H1 (cell line): ENCODE results near the gene RELCH. TPM values are rescaled to one million over a fixed set of nuclear protein-coding genes. Genes with fewer than 3 reads are reported as not detected.
A peak's percentile ranks its signal among the peaks of the same experiment; 100 is the strongest.

Source experiments
- CTCF ChIA-PET: fragments of 300-600 bp; sonication (Branson Sonifier 250); formaldehyde crosslinking; loops from one replicate; lab custom pipeline; 2021; ENCODE audit not compliant: partially characterized antibody; lab: Charles Lee
- POLR2A ChIA-PET: fragments of 300-600 bp; sonication (Branson Sonifier 250); formaldehyde crosslinking; loops from one replicate; lab custom pipeline; 2021; ENCODE audit warnings: inconsistent platforms; ENCODE audit not compliant: partially characterized antibody; lab: Charles Lee
- DNase-seq, 2 experiments: peaks; one replicate each; pipeline versions ENCODE4 v3.0.0 to v3.0.0-alpha.2; 2010 to 2022; ENCODE audit warnings: low spot score in 2 of 2, low read depth in 1 of 2, mixed read lengths in 1 of 2
- FAIRE-seq: peaks from 2 replicates; lab custom pipeline; 2011; peaks lifted over from hg19 to GRCh38; lab: Jason Lieb, UNC
- H2AFZ ChIP-seq: 2 replicates; pipeline ENCODE4 v1.8.1; 2012; ENCODE audit warnings: low read length, inconsistent platforms
- H2AK5ac ChIP-seq: 2 replicates; pipeline ENCODE4 v1.6.1; 2013; ENCODE audit warnings: low read depth, low read length
- H2BK120ac ChIP-seq: replicated peaks from 2 replicates; pipeline ENCODE3; 2013; ENCODE audit warnings: low read depth, low read length, inconsistent platforms
- H2BK12ac ChIP-seq: 2 replicates; pipeline ENCODE4 v1.6.1; 2013; ENCODE audit warnings: low read depth, low read length
- H2BK15ac ChIP-seq: 2 replicates; pipeline ENCODE4 v1.6.1; 2013; ENCODE audit warnings: low read length
- H2BK20ac ChIP-seq: 2 replicates; pipeline ENCODE4 v1.6.1; 2013; ENCODE audit warnings: low read length
- H2BK5ac ChIP-seq: 2 replicates; pipeline ENCODE4 v1.6.1; 2013; ENCODE audit warnings: low read depth, low read length
- H3K14ac ChIP-seq: 2 replicates; pipeline ENCODE4 v1.6.1; 2013; ENCODE audit warnings: inconsistent platforms; ENCODE audit not compliant: insufficient read length
- H3K18ac ChIP-seq: 2 replicates; pipeline ENCODE4 v1.6.1; 2013; ENCODE audit warnings: low read length; ENCODE audit errors: extremely low read depth
- H3K23ac ChIP-seq: 2 replicates; pipeline ENCODE4 v1.6.1; 2013; ENCODE audit warnings: inconsistent platforms; ENCODE audit not compliant: insufficient read length
- H3K23me2 ChIP-seq: 2 replicates; pipeline ENCODE4 v1.6.1; 2013; ENCODE audit warnings: low read depth, low read length
- H3K27ac ChIP-seq: 2 replicates; pipeline ENCODE4 v1.6.1; 2011; ENCODE audit warnings: low read depth, low read length, inconsistent platforms
- H3K27me3 ChIP-seq, 4 experiments: replicated peaks in 1 of 4; 1 replicate in 1 of 4; 2 replicates in 3 of 4; pipeline versions ENCODE4 v1.6.1 to v1.8.1; 2011 to 2013; ENCODE audit warnings: low read length in 3 of 4, mild to moderate bottlenecking in 3 of 4, inconsistent platforms in 2 of 4, mixed read lengths in 2 of 4, moderate library complexity in 1 of 4; ENCODE audit not compliant: control insufficient read depth in 3 of 4, insufficient read depth in 3 of 4; ENCODE audit errors: extremely low read depth in 1 of 4
- H3K36me3 ChIP-seq, 4 experiments: 2 replicates each; pipeline versions ENCODE4 v1.6.1 to v1.8.1; 2011 to 2013; ENCODE audit warnings: mild to moderate bottlenecking in 4 of 4, low read length in 3 of 4, moderate library complexity in 2 of 4, control low read depth in 1 of 4, inconsistent platforms in 1 of 4; ENCODE audit not compliant: insufficient read depth in 4 of 4, control insufficient read depth in 2 of 4
- H3K4ac ChIP-seq: replicated peaks from 2 replicates; pipeline ENCODE3; 2013; ENCODE audit warnings: low read length, low read depth, mixed read lengths, inconsistent platforms; ENCODE audit not compliant: insufficient read length
- H3K4me1 ChIP-seq, 4 experiments: replicated peaks in 1 of 4; 1 replicate in 1 of 4; 2 replicates in 3 of 4; pipeline versions ENCODE4 v1.6.1 to v1.8.1; 2011 to 2013; ENCODE audit warnings: low read length in 3 of 4, inconsistent platforms in 2 of 4, mixed read lengths in 1 of 4; ENCODE audit not compliant: insufficient read depth in 4 of 4, control insufficient read depth in 3 of 4
- H3K4me2 ChIP-seq, 2 experiments: 2 replicates each; pipeline versions ENCODE4 v1.6.1 to v1.8.1; 2011 to 2013; ENCODE audit warnings: low read depth in 2 of 2, low read length in 2 of 2, control low read depth in 1 of 2, inconsistent platforms in 1 of 2, mild to moderate bottlenecking in 1 of 2; ENCODE audit not compliant: insufficient read depth in 1 of 2
- H3K4me3 ChIP-seq, 4 experiments: fragments of 200-600, 300-600 bp in 1 of 4; sonication (generic), shearing (Covaris generic), sonication (Bioruptor Twin) in 1 of 4; 2 replicates each; pipeline versions ENCODE4 v1.5.1 to v1.8.1; 2011 to 2016; ENCODE audit warnings: low read length in 4 of 4, low read depth in 3 of 4, control low read depth in 2 of 4, inconsistent platforms in 2 of 4, mild to moderate bottlenecking in 2 of 4, mixed read lengths in 1 of 4, moderate library complexity in 1 of 4; ENCODE audit not compliant: insufficient read depth in 2 of 4; ENCODE audit errors: extremely low read depth in 1 of 4
- H3K56ac ChIP-seq: replicated peaks from 2 replicates; pipeline ENCODE3; 2013; ENCODE audit warnings: low read depth, mild to moderate bottlenecking, mixed read lengths, low read length, inconsistent platforms; ENCODE audit not compliant: insufficient read length
- H3K79me1 ChIP-seq: 2 replicates; pipeline ENCODE4 v1.6.1; 2013; ENCODE audit warnings: low read depth, low read length, control low read depth
- H3K79me2 ChIP-seq, 2 experiments: 2 replicates each; pipeline versions ENCODE4 v1.6.1 to v1.8.1; 2012 to 2013; ENCODE audit warnings: low read length in 2 of 2, mild to moderate bottlenecking in 2 of 2, inconsistent platforms in 1 of 2; ENCODE audit not compliant: insufficient read depth in 2 of 2, control insufficient read depth in 1 of 2
- H3K9ac ChIP-seq, 4 experiments: replicated peaks in 1 of 4; 1 replicate in 1 of 4; 2 replicates in 3 of 4; pipeline versions ENCODE4 v1.6.1 to v1.8.1; 2011 to 2013; ENCODE audit warnings: low read depth in 3 of 4, low read length in 3 of 4, control low read depth in 2 of 4, mild to moderate bottlenecking in 2 of 4, moderate library complexity in 2 of 4, inconsistent platforms in 1 of 4; ENCODE audit errors: extremely low read depth in 1 of 4
- H3K9me3 ChIP-seq, 2 experiments: 2 replicates each; pipeline versions ENCODE4 v1.6.1 to v1.8.1; 2012 to 2013; ENCODE audit warnings: mild to moderate bottlenecking in 2 of 2, moderate library complexity in 2 of 2, control low read depth in 1 of 2, inconsistent platforms in 1 of 2, low read depth in 1 of 2, low read length in 1 of 2, mixed read lengths in 1 of 2; ENCODE audit not compliant: insufficient read depth in 2 of 2
- H4K20me1 ChIP-seq, 2 experiments: replicated peaks in 1 of 2; 2 replicates each; pipeline versions ENCODE3 to v1.8.1; 2011 to 2013; ENCODE audit warnings: inconsistent platforms in 2 of 2, low read length in 2 of 2, mild to moderate bottlenecking in 1 of 2; ENCODE audit not compliant: insufficient read depth in 2 of 2, control insufficient read depth in 1 of 2
- H4K5ac ChIP-seq: 2 replicates; pipeline ENCODE4 v1.6.1; 2013; ENCODE audit warnings: low read length, low read depth, mixed read lengths, inconsistent platforms; ENCODE audit not compliant: insufficient read length
- H4K8ac ChIP-seq: 2 replicates; pipeline ENCODE4 v1.8.0; 2013; ENCODE audit warnings: mild to moderate bottlenecking, moderate library complexity, low read length, inconsistent platforms; ENCODE audit not compliant: insufficient read depth; ENCODE audit errors: extremely low read depth
- H4K91ac ChIP-seq: replicated peaks from 2 replicates; pipeline ENCODE3; 2013; ENCODE audit warnings: low read length, mixed read lengths, inconsistent platforms; ENCODE audit not compliant: insufficient read length
- CHD1 ChIP-seq: IDR thresholded peaks from 2 replicates; pipeline ENCODE4 v1.6.1; 2012; ENCODE audit warnings: low read depth, low read length, improper control_type of control experiment
- CTBP2 ChIP-seq: IDR thresholded peaks from 2 replicates; pipeline ENCODE4 v1.7.0; 2011; ENCODE audit warnings: borderline replicate concordance, mild to moderate bottlenecking, moderate library complexity, mixed read lengths, low read length; ENCODE audit not compliant: insufficient read depth, insufficient read length
- E2F6 ChIP-seq: IDR thresholded peaks from 2 replicates; pipeline ENCODE4 v1.6.1; 2012; ENCODE audit warnings: inconsistent platforms
- EP300 ChIP-seq, 2 experiments: IDR thresholded peaks; 1 replicate in 1 of 2; 2 replicates in 1 of 2; pipeline ENCODE4 v1.6.1; 2011 to 2012; ENCODE audit warnings: low read depth in 2 of 2, low read length in 2 of 2, mild to moderate bottlenecking in 2 of 2, borderline replicate concordance in 1 of 2, inconsistent platforms in 1 of 2, moderate library complexity in 1 of 2
- FOSL1 ChIP-seq: IDR thresholded peaks from 2 replicates; pipeline ENCODE4 v1.6.1; 2011; ENCODE audit warnings: mild to moderate bottlenecking, low read depth, low read length, moderate library complexity; ENCODE audit not compliant: insufficient read depth
- MAX ChIP-seq: IDR thresholded peaks from 2 replicates; pipeline ENCODE4 v1.6.1; 2012; ENCODE audit warnings: inconsistent platforms
- RNF2 ChIP-seq: fragments of 200-900, 300-1000 bp; sonication (generic); IDR thresholded peaks from 2 replicates; pipeline ENCODE4 v1.7.1; 2016; ENCODE audit warnings: borderline replicate concordance, low read depth, mild to moderate bottlenecking, antibody characterized with exemption, low read length; ENCODE audit not compliant: poor library complexity, severe bottlenecking; ENCODE audit errors: missing control alignments
- SIX5 ChIP-seq: IDR thresholded peaks from 2 replicates; pipeline ENCODE4 v1.6.1; 2011; ENCODE audit warnings: mild to moderate bottlenecking, low read depth, low read length
- SP1 ChIP-seq: IDR thresholded peaks from 2 replicates; pipeline ENCODE4 v1.6.1; 2011; ENCODE audit warnings: low read depth, low read length
- SUZ12 ChIP-seq: fragments of 200-600 bp; sonication (generic); IDR thresholded peaks from 2 replicates; pipeline ENCODE4 v1.6.1; 2012; ENCODE audit warnings: mild to moderate bottlenecking, inconsistent platforms, low read length, moderate library complexity, mixed read lengths
- ZNF274 ChIP-seq: IDR thresholded peaks from 2 replicates; pipeline ENCODE4 v1.7.0; 2012; ENCODE audit warnings: low read length, borderline replicate concordance; ENCODE audit errors: extremely low read depth
- WGBS, 2 experiments: shearing (Covaris generic) in 1 of 2; methylation state at CpG; one replicate each; pipeline versions ENCODE4 v1.1.6 to v1.1.7; 2013 to 2015; ENCODE audit warnings: low lambda C conversion rate in 2 of 2, mixed read lengths in 2 of 2, inconsistent platforms in 1 of 2, low coverage in 1 of 2, missing lambda C conversion rate in 1 of 2; ENCODE audit not compliant: insufficient replicate concordance in 2 of 2, insufficient coverage in 1 of 2, insufficient read length in 1 of 2; ENCODE audit errors: extremely low coverage in 1 of 2, missing lambda C conversion rate in 1 of 2; 5-methylcytosine and 5-hydroxymethylcytosine counted together
- polyA plus RNA-seq, 7 experiments: library from polyadenylated mRNA; depleted of rRNA in 3 of 7; stranded (reverse) in 5 of 7; unstranded in 2 of 7; fragments of >200 nt in 5 of 7; fragments of 200-250 nt in 2 of 7; gene quantifications; 1 replicate in 5 of 7; 2 replicates in 1 of 7; 4 replicates in 1 of 7; pipeline versions ENCODE4 v1.2.1 to v1.2.3, GENCODE V29; 2011 to 2013; ENCODE audit warnings: missing spikeins in 2 of 7, mixed read lengths in 2 of 7
- total RNA-seq: library from RNA; stranded (reverse); fragmentation: NEBNext Ultra II Directional; extraction: Animal tissue kit (Norgen Biotek cat#: 25700); gene quantifications from 2 replicates; pipeline ENCODE4 v1.2.1, GENCODE V29; 2021

RELCH gene
- total and polyA plus RNA-seq, 2 of the 8 experiments (the other 6 are each of a cell fraction or from before 2014, with no cell fraction given), result 7.3 to 26.9 TPM

- no peak overlapping the region for H4K5ac ChIP-seq
- FAIRE-seq (peak; percentile 36), DNase-seq (no peak)
- H3K14ac ChIP-seq, result no peak overlapping the region
- no peak overlapping the region; a peak in 1 of 8 replicates for H3K4me3 ChIP-seq
- H2BK20ac ChIP-seq, result no peak overlapping the region
- H3K56ac ChIP-seq, result no peak overlapping the region
- H2BK15ac ChIP-seq, result no peak overlapping the region
- H2BK5ac ChIP-seq, result no peak overlapping the region
- no peaks in the 10 kb centered on the region for H3K23me2 ChIP-seq
- 73% methylated on average over 5 of the region's 5 CpGs; no CpG with 5 or more reads in 1 of the 2 experiments for WGBS, 2 experiments
- peaks cover 0 to 2% of the 10 kb centered on the region in 2 experiments for H4K20me1 ChIP-seq
- no peak overlapping the region for H3K27ac ChIP-seq
- CTCF ChIA-PET, result interaction anchor here (1.4 kb wide), 1 partner anchor 18 kb away, joined by 4 read pairs; no protein-coding TSS in a partner anchor
- H3K36me3 ChIP-seq, result peaks cover 0 to 4% (median 0%) of the 10 kb centered on the region in 4 experiments; a peak in 2 of 8 replicates
- H3K4ac ChIP-seq, result no peak overlapping the region
- no peaks in the 10 kb centered on the region for H3K4me1 ChIP-seq
- no peak overlapping the region for H3K4me2 ChIP-seq
- H3K79me1 ChIP-seq, result no peaks in the 10 kb centered on the region
- H4K8ac ChIP-seq, result no peak overlapping the region
- no peaks in the 10 kb centered on the region; a peak in 1 of 7 replicates for H3K27me3 ChIP-seq
- POLR2A ChIA-PET, result no interaction called here
- no peak overlapping the region for H2BK12ac ChIP-seq
- no peak overlapping the region for H2AK5ac ChIP-seq
- no peak overlapping the region for H2BK120ac ChIP-seq
- H3K79me2 ChIP-seq, result no peaks in the 10 kb centered on the region
- H3K23ac ChIP-seq, result no peak overlapping the region
- no peak overlapping the region for H4K91ac ChIP-seq
- peaks cover 0 to 2% of the 10 kb centered on the region in 2 experiments; a peak in 1 of 4 replicates for H3K9me3 ChIP-seq
- 0 out of 2 replicates have a peak overlapping the region, but pooled peaks have one; percentile 10 for H2AFZ ChIP-seq
- H3K18ac ChIP-seq, result no peak overlapping the region
- no peak overlapping the region for H3K9ac ChIP-seq
- TF ChIP-seq FOSL1 (no peak), EP300 (IDR thresholded peaks at IDR 0.05; ENCODE audit: borderline replicate concordance in 1 of 2, low read depth in 2 of 2, low read length in 2 of 2) (no peak), E2F6 (no peak), SUZ12 (no peak), SIX5 (no peak), SP1 (no peak), RNF2 (no peak), CHD1 (no peak), ZNF274 (no peak), MAX (no peak), CTBP2 (no peak)
These were observed 22.1 kb upstream of the RELCH start for GRCh38 chr18:62164855-62165487.
